RPMI7951 (cell line): ENCODE measurements around the gene ATP5F1D. TPM values are rescaled to one million over a fixed set of nuclear protein-coding genes. Genes with fewer than 3 reads are reported as not detected.
A peak's percentile ranks its signal among the peaks of the same experiment; 100 is the strongest.
"Not testable (repeated sequence)": the region's sequence is repeated elsewhere in the genome, so short reads cannot be mapped to it uniquely, and the experiment has no call there.

Experiments
- DNase-seq: peaks from one replicate; pipeline ENCODE4 v3.0.0-alpha.2; 2012; ENCODE audit warnings: low read depth
- total RNA-seq: library from RNA; depleted of rRNA; stranded (reverse); fragments of >200 nt; shearing (Covaris generic); gene quantifications from 2 replicates; pipeline ENCODE4 v1.2.3, GENCODE V29; 2014

The ATP5F1D gene
- total RNA-seq, 1 experiment from 2014 or later, result 41.8 TPM

GRCh38 chr19:1246265-1247087, 4.9 kb downstream of the ATP5F1D start:
- DNase-seq, result not testable (repeated sequence)

- DNase-seq, result no peak
Measured at GRCh38 chr19:1247748-1248138, 6.2 kb downstream of the ATP5F1D start.

GRCh38 chr19:1248139-1248785, 6.7 kb downstream of the ATP5F1D start, which contains the start of gene MIDN:
Gene MIDN (plus strand): TSS chr19:1248583. CDS start chr19:1250297, 1,714 bp downstream.
- DNase-seq, result peak; percentile 84

- DNase-seq, result peak; percentile 68
Measured at GRCh38 chr19:1248786-1249297, 7.3 kb downstream of the ATP5F1D start.

- DNase-seq, result peak; percentile 96
Measured at GRCh38 chr19:1249298-1249989, 7.9 kb downstream of the ATP5F1D start.

GRCh38 chr19:1249990-1250436, 8.5 kb downstream of the ATP5F1D start:
- no peak for DNase-seq

- no peak for DNase-seq
Measured at GRCh38 chr19:1250437-1251260, 9.1 kb downstream of the ATP5F1D start.

GRCh38 chr19:1251330-1252220, 10.0 kb downstream of the ATP5F1D start:
- DNase-seq, result peak; percentile 77

- peak; percentile 98 for DNase-seq
Measured at GRCh38 chr19:1252221-1252820, 10.8 kb downstream of the ATP5F1D start.

GRCh38 chr19:1252821-1253513, 11.4 kb downstream of the ATP5F1D start:
- DNase-seq, result peak; percentile 98

GRCh38 chr19:1253514-1254080, 12.0 kb downstream of the ATP5F1D start:
- DNase-seq, result no peak

GRCh38 chr19:1254081-1254527, 12.6 kb downstream of the ATP5F1D start:
- DNase-seq, result peak; percentile 82

- DNase-seq, result no peak
Measured at GRCh38 chr19:1254530-1255185, 13.1 kb downstream of the ATP5F1D start.

GRCh38 chr19:1255186-1256161, 13.9 kb downstream of the ATP5F1D start:
- no peak for DNase-seq

GRCh38 chr19:1256646-1257474, 15.3 kb downstream of the ATP5F1D start:
- no peak for DNase-seq
